SK-N-MC (cell line): ENCODE results near the gene DNASE2.

Source experiments
- EZH2 ChIP-seq: fragments of 200-600 bp; sonication (generic); IDR thresholded peaks from one replicate; pipeline ENCODE4 v1.6.1; 2017; ENCODE audit warnings: antibody characterized with exemption
- POLR2AphosphoS5 ChIP-seq: IDR thresholded peaks from 2 replicates; pipeline ENCODE4 v1.6.1; 2012; ENCODE audit warnings: mild to moderate bottlenecking, low read depth, low read length, borderline replicate concordance

DNA sequence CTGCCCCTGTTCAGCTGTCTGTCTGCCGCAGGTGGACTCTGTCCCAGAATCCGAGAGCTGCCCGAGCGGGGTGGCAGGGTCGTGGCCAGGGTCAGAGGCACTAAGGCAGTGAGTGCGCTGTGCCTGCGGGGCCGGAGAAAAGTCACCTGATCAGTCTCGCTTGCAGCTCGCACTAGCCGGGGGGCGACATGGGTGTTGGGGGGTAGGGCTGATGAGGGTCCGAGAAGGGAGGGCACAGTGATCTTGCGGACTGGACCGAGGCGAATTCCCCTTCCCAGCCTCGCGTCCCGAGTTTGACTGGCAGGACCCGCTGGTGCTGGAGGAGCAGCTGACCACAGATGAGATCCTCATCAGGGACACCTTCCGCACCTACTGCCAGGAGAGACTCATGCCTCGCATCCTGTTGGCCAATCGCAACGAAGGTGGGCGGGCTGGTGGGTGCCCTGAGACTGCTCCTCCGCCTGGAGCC is 10.3 kb upstream of the DNASE2 start:
- TF ChIP-seq EZH2 (no peak), POLR2AphosphoS5 (no peak)
